Stomach (tissue), 4 donors: ENCODE results near the gene ETV7.

Experiments used
- POLR2A ChIP-seq, 4 donors: fragments of 450-650 bp; IDR thresholded peaks; one replicate each; pipeline ENCODE4 v1.6.1; 2016; ENCODE audit warnings: antibody characterized with exemption in 4 of 4, control low read depth in 2 of 4, mild to moderate bottlenecking in 1 of 4, moderate library complexity in 1 of 4
- TF ChIP-seq, protein P1 (sequence below), 7 experiments: fragments of 450-650 bp in 4 of 7; fragments of 200-600 bp in 3 of 7; sonication (generic) in 3 of 7; IDR thresholded peaks; one replicate each; pipeline ENCODE4 v1.5.1; 2016 to 2019; ENCODE audit warnings: antibody characterized with exemption in 7 of 7, control low read depth in 2 of 7, mild to moderate bottlenecking in 1 of 7

DNA sequence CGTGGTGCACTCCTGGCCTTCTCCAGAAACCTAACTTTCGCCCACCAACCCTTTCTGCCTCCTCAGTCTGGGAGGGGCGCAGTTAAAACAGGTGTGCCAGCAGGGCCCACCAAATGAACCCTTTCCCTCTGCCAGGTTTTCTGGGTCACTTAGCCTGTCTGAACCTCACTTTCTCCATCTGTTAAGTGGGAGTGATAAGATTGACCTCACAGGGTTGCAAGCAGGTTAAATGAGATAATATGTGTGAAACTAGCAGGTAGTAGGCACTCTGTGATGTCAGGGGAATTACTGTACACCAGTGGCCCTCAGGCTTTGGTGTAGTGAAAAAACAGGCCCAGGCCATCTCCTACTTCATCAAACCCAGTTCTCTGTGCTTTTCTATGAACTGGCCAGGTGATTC, 64.9 kb downstream of the ETV7 start:
- TF ChIP-seq, protein P1, sequence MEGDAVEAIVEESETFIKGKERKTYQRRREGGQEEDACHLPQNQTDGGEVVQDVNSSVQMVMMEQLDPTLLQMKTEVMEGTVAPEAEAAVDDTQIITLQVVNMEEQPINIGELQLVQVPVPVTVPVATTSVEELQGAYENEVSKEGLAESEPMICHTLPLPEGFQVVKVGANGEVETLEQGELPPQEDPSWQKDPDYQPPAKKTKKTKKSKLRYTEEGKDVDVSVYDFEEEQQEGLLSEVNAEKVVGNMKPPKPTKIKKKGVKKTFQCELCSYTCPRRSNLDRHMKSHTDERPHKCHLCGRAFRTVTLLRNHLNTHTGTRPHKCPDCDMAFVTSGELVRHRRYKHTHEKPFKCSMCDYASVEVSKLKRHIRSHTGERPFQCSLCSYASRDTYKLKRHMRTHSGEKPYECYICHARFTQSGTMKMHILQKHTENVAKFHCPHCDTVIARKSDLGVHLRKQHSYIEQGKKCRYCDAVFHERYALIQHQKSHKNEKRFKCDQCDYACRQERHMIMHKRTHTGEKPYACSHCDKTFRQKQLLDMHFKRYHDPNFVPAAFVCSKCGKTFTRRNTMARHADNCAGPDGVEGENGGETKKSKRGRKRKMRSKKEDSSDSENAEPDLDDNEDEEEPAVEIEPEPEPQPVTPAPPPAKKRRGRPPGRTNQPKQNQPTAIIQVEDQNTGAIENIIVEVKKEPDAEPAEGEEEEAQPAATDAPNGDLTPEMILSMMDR (IDR thresholded peaks at IDR 0.05): no peak
- TF ChIP-seq POLR2A (IDR thresholded peaks at IDR 0.05): no peak
